Activated effector memory CD4-positive, alpha-beta T cell treated with anti-CD3 and anti-CD28 coated beads, Interleukin-2, amount 50 U/mL, for 16 hours (primary cell): ENCODE data around the gene ITSN1.

Source experiments
- DNase-seq: peaks from one replicate; pipeline ENCODE4 v3.0.0-alpha.2; 2020

ITSN1 gene

DNA sequence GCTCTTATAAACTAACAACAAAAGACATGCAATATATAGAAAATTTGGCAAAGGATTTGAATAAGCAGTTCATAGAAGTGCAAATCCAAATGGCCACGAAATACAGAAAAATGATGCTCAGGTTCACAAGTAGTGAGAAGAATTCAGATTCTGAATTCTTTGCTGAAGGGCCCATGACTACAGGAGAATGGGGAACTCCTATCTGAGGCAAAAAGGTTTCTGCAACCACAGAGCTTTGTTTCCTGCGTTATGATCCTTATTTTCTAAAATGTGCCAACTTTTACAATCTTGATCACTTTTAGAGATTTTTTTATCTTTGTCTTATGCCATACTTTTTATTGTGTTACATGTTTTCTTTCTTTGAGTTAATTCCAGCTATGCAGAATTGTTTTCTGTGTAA is 91.3 kb downstream of the ITSN1 start:
- DNase-seq, result no peak

DNA sequence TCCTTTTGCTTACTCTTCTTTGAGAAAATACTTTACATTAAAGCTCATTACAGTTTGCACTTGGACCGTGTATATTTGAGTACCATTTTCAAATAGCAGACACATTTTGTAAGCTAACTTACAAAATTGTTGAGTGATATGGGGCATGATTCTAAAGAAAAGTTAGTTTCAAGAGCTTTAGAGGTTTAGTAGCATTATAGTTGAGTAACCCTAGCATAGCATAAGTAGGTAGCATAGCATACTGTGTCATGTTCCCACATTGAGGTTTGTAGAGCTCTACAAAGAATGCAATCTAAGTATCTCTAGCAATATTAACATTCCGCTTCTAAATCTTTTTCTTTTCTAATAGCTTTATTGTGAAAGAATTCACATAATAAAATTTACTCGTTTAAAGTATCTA is 92.0 kb downstream of the ITSN1 start:
- DNase-seq, result no peak

DNA sequence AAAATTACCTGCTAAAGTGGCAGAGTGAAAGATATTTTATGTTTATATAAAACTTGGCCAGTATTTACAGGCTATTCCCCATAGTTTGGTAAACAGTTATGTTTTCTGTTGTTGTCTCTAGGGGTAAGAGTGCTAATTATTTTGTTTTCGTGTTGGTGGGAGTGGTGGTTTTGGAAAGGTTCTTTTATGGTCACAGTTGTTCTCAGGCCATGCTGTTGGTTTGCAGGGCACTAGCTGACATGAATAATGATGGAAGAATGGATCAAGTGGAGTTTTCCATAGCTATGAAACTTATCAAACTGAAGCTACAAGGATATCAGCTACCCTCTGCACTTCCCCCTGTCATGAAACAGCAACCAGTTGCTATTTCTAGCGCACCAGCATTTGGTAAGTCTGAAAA is 92.5 kb downstream of the ITSN1 start:
- no peak for DNase-seq

DNA sequence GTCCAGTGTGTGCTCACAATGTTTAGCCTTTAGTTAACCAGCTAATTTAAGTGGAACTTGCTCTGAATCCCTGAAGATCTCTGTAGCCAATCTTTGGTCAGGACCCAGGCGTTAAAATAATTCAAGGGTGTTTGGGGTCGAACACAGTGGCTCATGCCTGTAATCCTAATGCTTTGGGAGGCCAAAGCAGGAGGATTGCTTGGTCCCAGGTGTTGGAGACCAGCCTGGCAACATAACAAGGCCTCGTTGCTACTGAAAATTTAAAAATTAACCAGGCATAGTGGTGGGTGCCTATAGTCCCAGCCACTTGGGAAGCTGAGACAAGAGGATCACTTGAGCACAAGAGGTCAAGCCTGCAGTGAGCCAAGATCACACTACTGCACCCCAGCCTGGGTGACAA is 94.3 kb downstream of the ITSN1 start:
- no peak for DNase-seq

DNA sequence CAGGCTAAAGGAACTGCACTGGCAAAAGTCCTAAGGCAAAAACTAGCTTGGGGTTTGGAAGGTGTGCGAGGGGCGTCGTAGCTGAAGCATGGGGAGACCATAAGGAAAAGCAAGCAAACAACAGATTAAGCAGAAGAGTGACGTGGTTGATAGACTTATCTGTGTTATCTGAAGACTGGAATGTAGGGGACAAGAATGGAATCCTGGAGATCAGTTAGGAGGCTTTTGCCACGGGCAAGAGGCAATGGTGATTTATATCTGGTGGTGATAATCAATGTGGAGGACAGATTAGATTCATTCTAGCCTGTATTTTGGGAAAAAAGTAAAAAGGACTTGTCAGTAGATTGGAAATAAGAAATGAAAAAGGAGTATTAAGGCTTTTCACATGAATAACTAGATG is 97.4 kb downstream of the ITSN1 start:
- no peak for DNase-seq

DNA sequence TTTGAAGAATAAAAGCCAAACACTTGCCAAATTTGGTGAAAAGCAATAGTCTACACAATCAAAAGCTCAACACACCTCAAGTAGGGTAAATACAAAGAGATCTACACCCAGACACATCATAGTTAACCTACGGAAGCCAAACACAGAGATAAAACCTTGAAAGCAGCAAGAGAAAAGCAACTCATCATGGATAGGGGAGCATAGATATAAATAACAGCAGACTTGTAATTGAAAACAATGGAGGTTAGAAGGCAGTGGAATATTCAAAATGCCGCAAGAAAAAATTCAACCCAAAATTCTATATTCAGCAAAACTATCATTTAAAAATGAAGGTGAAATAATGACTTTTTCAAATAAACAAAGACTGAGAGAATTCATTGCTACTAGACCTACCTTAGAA is 105.1 kb downstream of the ITSN1 start:
- no peak for DNase-seq

DNA sequence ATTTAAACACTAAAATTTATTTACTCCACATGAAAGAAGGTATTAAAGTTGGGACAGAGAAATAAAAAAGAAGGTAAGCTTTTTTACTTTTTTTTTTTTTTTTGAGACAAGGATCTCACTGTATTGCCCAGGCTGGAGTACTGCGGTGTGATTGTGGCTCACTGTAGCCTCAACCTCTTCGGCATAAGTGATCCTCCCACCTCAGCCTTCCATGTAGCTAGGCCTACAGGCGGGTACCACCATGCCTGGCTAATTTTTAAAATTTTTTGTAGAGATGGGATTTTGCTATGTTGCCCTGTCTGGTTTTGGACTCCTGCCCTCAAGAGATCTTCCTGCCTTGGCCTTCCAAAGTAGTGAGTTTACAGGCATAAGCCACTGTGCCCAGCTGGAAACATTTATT is 106.6 kb downstream of the ITSN1 start:
- no peak for DNase-seq

DNA sequence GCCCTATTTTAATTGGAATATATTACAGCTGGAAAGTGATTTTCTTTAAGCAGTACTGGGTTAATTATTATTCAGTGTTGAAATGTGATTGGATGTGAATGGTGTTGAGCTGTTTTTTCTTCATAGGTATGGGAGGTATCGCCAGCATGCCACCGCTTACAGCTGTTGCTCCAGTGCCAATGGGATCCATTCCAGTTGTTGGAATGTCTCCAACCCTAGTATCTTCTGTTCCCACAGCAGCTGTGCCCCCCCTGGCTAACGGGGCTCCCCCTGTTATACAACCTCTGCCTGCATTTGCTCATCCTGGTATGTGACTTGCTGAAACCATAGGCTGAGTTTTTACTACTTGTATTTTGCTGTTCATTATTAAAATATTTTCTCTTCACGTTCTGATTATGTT is 107.7 kb downstream of the ITSN1 start:
- no peak for DNase-seq

DNA sequence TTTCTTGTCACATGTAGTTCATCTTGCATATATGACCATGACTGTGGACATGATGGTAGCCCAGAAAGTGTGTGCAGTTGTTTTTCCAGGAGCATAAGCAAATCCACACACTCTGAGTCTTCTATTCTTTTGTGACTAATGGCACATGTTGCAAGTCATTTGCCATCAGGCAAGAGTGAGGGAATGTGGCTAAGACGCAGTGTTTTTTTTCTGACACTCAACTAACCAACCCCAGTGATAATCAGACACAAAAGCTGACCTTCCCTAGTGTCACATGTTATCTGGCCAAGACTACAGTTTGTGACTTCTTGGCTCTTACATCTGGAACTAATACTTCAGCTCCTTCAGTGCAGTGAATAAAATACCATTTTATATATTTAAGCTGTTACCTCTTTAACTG is 108.8 kb downstream of the ITSN1 start:
- no peak for DNase-seq

DNA sequence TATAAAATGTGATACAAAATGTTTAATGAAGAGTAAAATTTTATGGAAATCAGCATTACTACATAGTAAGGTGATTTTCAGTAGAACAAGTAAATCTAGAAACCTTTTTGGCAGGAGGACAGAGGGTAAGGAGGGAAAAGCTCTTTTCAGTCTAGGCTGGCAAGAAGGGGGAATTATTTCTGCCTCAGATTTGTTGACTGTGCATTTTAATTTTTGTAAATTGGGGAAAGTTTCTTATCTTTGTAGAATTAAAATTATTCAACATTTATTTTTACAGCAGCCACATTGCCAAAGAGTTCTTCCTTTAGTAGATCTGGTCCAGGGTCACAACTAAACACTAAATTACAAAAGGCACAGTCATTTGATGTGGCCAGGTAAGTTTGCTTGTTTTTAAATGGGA is 109.2 kb downstream of the ITSN1 start:
- no peak for DNase-seq

DNA sequence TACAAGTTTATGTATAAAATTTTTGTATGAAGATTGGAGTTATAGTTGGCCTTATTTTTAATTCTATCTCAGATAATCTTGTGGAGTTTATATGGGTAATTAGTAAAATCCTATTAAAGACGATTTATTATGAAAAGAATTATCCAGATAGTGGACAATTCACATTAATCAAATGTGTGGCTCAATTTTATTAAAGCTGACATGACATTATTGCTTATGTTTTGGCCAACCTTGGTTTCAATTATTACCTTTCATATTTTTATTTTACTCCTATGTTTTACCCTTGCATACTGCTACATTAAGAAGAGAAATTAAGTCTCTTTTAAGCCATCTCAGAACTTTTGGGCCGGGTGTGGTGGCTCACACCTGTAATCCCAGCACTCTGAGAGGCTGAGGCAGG is 110.0 kb downstream of the ITSN1 start:
- DNase-seq, result no peak

DNA sequence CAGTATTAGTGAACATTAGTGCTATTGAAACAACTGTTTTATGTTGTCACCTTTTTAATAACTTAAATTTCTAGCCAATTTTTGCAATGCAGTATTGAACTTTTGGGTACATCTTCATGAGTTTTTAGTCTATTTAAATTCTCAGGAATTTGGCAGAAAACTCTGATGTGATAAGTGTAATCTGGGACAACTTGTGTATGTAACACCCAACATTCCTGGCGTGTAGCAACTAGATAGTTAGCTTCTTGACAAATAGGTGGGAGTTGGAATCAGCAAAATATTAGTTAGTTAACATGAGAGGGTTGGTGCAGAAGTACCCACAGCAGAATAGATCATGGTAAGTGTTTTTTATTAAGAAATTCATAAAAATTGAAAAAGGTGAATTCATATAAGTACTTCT is 111.6 kb downstream of the ITSN1 start:
- no peak for DNase-seq

DNA sequence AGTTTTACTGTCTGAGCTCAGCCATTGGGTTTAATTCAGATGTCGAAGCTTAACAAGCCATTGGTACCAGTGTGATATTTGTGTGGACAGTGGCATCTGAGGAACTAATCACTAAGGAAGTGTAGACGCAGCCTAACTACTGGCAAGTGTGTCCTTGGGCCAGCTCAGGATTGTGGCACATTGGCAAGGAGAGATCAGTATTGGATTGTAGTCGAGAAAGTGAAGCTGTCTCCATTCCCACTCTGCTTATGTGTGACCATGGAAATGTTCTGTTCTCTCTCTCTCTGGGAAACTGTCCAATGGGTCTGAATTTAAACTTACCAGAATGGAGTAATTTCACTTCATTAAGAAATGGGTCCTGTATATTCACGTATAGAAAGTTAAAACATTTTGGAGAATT is 112.2 kb downstream of the ITSN1 start:
- DNase-seq, result no peak

DNA sequence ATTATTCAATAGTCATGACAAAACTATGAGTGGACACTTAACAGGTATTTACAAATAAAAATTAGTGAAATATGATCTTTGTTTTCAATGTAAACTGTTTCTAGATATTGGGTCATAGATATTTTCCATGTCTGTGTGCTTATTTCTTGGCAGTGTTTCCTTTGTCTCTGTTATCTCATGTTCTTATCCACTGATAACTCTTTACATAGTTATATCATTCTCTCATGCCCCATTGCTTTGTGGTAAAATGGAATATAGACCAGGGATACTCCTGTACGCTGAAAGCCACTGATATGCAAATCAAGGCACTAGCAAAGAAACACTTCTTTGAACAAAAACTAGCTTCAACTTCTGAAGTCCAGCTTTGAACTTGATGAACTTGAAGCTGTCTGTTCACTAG is 113.1 kb downstream of the ITSN1 start:
- no peak for DNase-seq

DNA sequence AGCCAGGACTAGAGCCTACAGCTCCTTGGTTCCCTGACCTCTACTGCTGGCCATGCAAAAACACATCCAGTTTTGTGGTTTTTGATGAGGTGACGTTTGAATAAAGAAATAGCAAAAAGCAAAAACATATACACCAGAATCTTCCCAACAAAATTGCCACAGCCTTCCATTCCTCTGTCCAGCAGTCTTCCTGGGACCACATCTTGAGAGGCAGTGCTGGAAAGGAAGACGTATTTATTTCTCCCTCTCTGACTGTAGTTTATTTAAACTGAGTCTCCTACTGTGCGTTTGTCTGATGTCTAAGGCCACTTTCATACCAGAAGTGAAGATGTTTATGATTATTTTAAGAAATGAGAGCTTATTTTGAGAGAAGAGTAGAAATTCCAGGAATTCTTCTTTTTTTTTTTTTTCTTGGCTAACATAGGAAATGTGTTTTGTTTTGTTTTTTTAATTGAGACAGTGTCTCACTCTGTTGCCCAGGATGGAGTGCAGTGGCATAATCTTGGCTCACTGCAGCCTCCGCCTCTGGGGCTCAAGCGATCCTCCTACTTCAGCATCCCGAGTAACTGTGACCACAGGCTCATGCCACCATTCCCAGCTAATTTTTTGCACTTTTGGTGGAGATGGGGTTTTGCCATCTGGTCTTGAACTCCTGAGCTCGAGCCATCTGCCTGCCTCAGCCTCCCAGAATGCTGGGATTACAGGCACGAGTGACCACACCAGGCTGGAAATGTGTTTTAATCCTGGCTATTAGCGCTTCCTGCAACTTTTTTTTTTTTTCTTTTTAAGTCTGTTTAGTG is 118.5 kb downstream of the ITSN1 start:
- no peak for DNase-seq

DNA sequence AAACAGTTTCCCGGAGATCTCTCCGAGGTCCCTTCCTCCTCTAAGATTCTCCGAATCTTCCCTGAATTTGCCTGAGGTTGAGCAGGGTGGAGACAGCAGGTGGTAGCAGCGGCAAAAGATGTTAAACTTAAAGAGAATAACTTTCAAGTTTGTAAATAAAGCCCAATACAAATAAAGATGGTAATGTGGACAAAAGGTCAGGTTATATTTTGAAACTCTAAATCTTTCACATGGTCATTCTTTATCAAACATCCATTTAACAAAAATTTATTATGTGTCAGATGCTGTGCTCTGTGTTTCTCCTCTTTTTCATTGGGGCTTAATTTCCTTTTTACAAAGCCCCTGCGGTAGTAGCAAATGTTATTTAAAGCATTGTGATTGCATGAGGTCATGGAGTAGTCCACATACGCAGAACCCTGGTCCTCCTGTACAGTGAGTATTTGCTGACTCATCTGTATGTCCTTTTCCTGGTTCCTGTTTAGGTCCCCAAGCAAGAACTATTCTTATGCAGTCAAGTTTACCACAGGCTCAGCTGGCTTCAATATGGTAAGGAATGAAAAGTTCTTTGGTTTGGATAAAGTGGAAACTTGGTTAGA is 119.2 kb downstream of the ITSN1 start:
- no peak for DNase-seq

DNA sequence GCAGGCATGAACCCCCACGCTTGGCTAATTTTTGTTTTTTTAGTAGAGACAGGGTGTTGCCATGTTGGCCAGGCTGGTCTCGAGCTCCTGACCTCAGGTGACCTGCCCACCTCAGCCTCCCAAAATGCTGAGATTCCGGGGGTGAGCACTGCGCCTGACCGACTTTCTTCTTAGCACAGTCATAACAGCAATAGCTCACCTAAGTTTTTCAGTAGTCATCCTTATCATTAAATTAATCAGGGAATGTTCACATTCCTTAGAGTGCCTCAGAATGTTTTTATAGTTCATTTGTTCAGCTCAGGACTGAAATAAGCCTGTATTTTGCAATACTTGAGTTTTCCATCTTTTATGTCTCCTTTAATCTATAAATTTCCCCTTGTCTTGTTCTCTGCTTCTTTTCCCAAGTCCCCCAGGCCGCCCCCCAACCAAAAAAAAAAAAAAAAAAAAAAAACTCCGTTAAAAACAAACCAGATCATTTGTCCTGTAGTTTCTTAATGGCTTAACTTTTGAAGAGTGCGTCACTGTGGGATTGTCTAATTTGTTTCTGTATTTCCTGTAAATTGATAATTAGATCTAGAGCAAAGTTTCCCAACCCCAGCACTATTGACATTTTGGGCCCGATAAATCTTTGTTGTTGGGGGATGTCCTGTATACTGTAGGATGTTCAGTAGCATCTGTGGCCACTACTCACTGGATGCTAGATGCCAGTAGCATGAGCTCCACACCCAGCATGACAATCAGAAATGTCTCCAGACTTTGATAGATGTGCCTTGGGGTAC is 120.7 kb downstream of the ITSN1 start:
- no peak for DNase-seq

DNA sequence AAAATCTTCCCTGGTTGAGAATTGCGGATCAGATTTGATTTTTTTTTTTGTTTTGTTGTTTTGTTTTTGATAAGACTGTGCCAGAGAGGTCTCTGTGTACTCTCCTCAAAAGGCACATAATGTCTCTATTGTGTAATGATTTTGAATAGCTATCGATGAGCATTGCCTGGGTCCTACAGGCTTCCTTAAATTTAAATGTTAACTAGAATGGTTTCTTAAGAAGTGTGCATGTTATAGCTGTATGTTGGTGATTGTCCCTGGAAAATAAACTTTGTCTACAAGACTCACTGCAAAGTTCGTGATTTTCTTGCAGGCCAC is 121.2 kb downstream of the ITSN1 start:
- DNase-seq, result no peak

DNA sequence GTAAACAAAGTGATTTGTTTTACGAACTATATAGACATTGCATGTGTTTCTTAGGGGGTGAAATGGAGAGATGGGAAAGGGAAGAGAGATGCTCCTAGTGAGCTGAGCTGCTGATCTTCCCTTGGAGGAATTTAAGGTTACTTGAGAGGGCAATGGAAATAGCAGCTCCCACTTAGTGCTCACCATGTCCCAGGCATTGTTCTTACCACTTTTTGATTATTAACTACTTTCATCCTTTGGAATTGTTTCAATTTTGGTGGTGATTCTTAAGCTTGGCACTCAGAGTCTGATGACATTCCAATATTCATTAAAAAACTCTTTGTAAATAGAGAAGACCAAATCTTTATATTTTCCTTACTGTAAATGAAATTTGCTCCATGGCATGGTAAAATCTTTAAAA is 124.9 kb downstream of the ITSN1 start:
- no peak for DNase-seq

DNA sequence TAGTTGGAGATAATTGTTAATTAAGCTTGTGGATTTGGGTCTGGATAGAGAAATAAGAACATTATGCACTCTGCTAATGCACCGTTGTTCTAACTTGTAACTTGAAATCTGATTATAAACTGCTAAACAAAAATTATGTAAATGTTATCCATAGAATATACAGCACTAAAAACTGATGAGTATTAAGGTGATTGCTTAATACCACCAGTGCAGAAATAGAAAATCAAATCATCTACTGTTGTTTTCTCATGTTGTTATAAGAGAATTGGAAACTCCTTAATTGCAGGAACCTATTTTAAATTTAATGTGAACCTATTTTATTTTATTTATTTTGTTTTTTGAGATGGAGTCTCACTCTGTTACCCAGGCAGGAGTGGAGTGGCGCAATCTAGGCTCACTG is 125.7 kb downstream of the ITSN1 start:
- DNase-seq, result no peak

DNA sequence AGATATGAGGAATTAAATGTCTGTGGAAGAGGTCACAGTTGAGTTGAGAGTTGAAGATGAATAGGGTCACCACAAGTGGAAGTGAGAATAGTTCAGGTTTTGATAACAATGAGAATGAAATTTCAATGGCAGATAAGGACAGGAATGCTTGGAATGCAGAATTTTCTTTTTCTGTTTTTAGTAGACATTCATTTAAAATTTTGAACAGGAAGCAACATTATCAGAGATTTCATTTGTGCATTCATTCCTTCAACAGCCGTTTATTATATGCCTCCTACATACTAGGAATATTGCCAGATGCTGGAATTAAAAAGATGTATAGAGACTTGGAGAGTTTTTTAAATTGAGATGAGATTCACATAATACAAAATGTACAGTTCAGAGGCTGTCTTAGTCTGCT is 126.8 kb downstream of the ITSN1 start:
- no peak for DNase-seq

DNA sequence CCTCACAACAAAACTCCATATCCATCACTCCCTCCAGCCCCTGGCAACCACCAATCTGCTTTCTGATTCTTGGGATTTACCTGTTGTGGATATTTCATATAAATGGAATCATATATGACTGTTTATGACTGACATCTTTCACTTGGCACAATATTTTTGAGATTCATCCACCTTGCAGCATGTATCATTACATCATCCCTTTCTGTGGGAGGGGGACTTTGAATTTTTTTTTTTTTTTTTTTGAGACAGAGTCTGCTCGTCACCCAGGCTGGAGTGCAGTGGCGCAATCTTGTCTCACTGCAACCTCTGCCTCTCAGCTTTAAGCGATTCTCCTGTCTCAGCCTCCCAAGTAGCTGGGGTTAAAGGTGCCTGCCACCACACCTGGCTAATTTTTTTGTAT is 128.2 kb downstream of the ITSN1 start:
- no peak for DNase-seq

DNA sequence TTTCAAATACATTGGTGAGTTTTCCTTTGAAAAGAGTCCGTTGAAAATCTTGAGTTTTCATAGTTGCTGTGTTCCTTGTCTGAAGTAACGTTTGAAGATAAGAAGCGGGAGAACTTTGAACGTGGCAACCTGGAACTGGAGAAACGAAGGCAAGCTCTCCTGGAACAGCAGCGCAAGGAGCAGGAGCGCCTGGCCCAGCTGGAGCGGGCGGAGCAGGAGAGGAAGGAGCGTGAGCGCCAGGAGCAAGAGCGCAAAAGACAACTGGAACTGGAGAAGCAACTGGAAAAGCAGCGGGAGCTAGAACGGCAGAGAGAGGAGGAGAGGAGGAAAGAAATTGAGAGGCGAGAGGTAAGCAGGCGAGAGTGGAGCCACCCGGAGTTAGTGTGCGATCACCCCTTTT is 129.7 kb downstream of the ITSN1 start:
- no peak for DNase-seq

DNA sequence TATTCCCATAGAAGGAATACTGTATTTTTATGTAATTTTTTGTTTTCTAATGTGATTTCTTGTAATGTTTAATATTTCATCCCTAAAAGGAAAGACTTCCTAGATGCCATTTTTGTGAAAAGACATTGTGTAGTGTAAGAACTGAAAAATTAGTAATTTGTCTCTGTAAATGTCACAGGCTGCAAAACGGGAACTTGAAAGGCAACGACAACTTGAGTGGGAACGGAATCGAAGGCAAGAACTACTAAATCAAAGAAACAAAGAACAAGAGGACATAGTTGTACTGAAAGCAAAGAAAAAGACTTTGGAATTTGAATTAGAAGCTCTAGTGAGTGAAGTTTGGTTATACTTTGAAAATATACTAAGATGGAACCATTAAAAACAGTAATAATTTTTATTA is 132.2 kb downstream of the ITSN1 start:
- DNase-seq, result no peak
